Natural killer cell (primary cell): Measurements from ENCODE around the gene TOMM22. TPM values are rescaled to one million over a fixed set of nuclear protein-coding genes. Genes with fewer than 3 reads are reported as not detected.

Experiments used
- ATAC-seq, 3 donors: fragments of 150-1000 bp in 2 of 3; fragments of 200-7000 bp in 1 of 3; cut with Tn5 transposase; 1 replicate in 1 of 3; 2 replicates in 2 of 3; pipeline ENCODE4 v1.10.0; 2021; ENCODE audit warnings: mild to moderate bottlenecking in 2 of 3, moderate library complexity in 2 of 3
- DNase-seq, 2 donors: peaks; one replicate each; pipeline versions ENCODE4 v3.0.0 to v3.0.0-alpha.2; 2013 to 2021; ENCODE audit warnings: mixed read lengths in 1 of 2
- H3K27ac ChIP-seq: one replicate; pipeline ENCODE4 v1.5.1; 2013; ENCODE audit warnings: mild to moderate bottlenecking, low read length
- H3K27me3 ChIP-seq: one replicate; pipeline ENCODE4 v1.6.1; 2013; ENCODE audit warnings: low read length; ENCODE audit not compliant: control insufficient read depth, insufficient read depth
- H3K36me3 ChIP-seq: one replicate; pipeline ENCODE4 v1.6.1; 2013; ENCODE audit warnings: low read length; ENCODE audit not compliant: control insufficient read depth, insufficient read depth
- H3K4me1 ChIP-seq: one replicate; pipeline ENCODE4 v1.6.1; 2013; ENCODE audit warnings: low read length; ENCODE audit not compliant: control insufficient read depth, insufficient read depth
- H3K4me3 ChIP-seq: one replicate; pipeline ENCODE4 v1.5.1; 2013; ENCODE audit warnings: low read length
- H3K9me3 ChIP-seq: one replicate; pipeline ENCODE4 v1.6.1; 2013; ENCODE audit warnings: low read length; ENCODE audit not compliant: control insufficient read depth, insufficient read depth
- H3K27ac Mint-ChIP-seq, 2 donors: one replicate each; pipeline ENCODE4 v1.8.0; 2022; ENCODE audit warnings: mild to moderate bottlenecking in 2 of 2, mixed read lengths in 2 of 2, moderate library complexity in 1 of 2
- H3K27me3 Mint-ChIP-seq, 2 donors: one replicate each; pipeline ENCODE4 v1.8.0; 2022; ENCODE audit warnings: low read depth in 2 of 2, mixed read lengths in 2 of 2
- H3K36me3 Mint-ChIP-seq: one replicate; pipeline ENCODE4 v1.8.0; 2022; ENCODE audit warnings: mixed read lengths
- H3K4me1 Mint-ChIP-seq, 2 donors: one replicate each; pipeline ENCODE4 v1.8.0; 2022; ENCODE audit warnings: mixed read lengths in 2 of 2
- H3K4me3 Mint-ChIP-seq: one replicate; pipeline ENCODE4 v1.8.0; 2022; ENCODE audit warnings: mild to moderate bottlenecking, moderate library complexity, mixed read lengths
- H3K9me3 Mint-ChIP-seq, 2 donors: one replicate each; pipeline ENCODE4 v1.8.0; 2022; ENCODE audit warnings: mixed read lengths in 2 of 2
- CTCF ChIP-seq: fragments of 200-600 bp; IDR thresholded peaks from one replicate; pipeline ENCODE4 v1.8.0; 2022; ENCODE audit warnings: antibody characterized with exemption
- WGBS: methylation state at CpG from one replicate; pipeline ENCODE4 v1.1.7; 2013; ENCODE audit warnings: missing lambda C conversion rate; ENCODE audit not compliant: insufficient coverage; 5-methylcytosine and 5-hydroxymethylcytosine counted together
- intact Hi-C: fragments of 100-400 bp; cut with micrococcal nuclease; formaldehyde crosslinking; loops from one replicate; pipeline ENCODE4 v1.14.2; 2022
- total RNA-seq, 4 donors: library from RNA; stranded (reverse); fragments of 120-200 nt in 1 of 4; gene quantifications; one replicate each; pipeline versions ENCODE4 v1.2.3 to v1.2.4, GENCODE V29; 2013 to 2022

TOMM22 gene
- total RNA-seq, 3 donors from 2014 or later (not counting 1 experiment from before 2014, with no cell fraction given) = 45.9 to 50.6 (median 47.5) TPM

- Mint-ChIP-seq H3K36me3 (peaks cover 5% of the 10 kb centered on the region), H3K27ac (peak overlapping the region; percentile 83 to 86)
Observed at GRCh38 chr22:38729946-38730345, 48.2 kb downstream of the TOMM22 start.

DNA sequence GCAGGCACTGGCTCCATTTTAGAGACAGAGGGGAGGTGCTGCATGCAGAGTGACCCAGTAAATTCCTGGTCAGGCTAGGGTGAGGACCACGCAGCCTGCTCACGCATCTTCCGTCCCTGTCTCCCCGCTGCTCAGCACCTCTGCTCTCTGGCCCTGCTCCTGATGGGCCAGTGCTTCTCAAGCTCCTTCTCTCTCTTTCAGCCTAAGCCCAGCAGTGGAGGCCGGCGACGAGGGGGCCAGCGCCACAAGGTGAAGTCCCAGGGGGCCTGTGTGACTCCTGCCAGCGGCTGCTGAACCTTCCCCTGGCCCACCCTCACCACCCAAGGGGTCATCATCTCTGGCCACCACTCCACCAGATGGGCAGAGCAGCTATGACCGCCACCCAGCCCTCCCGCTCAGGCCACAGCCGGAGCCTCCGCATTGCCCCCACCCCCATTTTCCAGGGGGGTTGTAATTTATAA lies 48.7 kb downstream of the TOMM22 start:
- H3K4me1 Mint-ChIP-seq = peaks cover 16 to 33% of the 10 kb centered on the region in 2 donors
- H3K36me3 Mint-ChIP-seq = no peaks in the 10 kb centered on the region
- no peaks in the 10 kb centered on the region for H3K9me3 Mint-ChIP-seq
- intact Hi-C loops = no loop called here
- H3K36me3 ChIP-seq = peaks cover 82% of the 10 kb centered on the region
- no peaks in the 10 kb centered on the region for H3K27me3 Mint-ChIP-seq
- DNase-seq (no peak), ATAC-seq (no peak)
- H3K9me3 ChIP-seq = no peaks in the 10 kb centered on the region
- H3K4me3 Mint-ChIP-seq = peak overlapping the region; percentile 8
- no peak overlapping the region for H3K27ac ChIP-seq
- no peak for TF ChIP-seq CTCF
- no peak overlapping the region for H3K4me3 ChIP-seq
- H3K27ac Mint-ChIP-seq = peak overlapping the region; percentile 83 to 86
- 96% methylated on average over 13 of the region's 13 CpGs for WGBS
- peaks cover 10% of the 10 kb centered on the region for H3K4me1 ChIP-seq
- H3K27me3 ChIP-seq = no peaks in the 10 kb centered on the region

More at GRCh38 chr22:38729946-38730345, 48.2 kb downstream of the TOMM22 start:
- H3K27me3 ChIP-seq = no peaks in the 10 kb centered on the region
- H3K36me3 ChIP-seq = peaks cover 82% of the 10 kb centered on the region
- 96% methylated on average over 6 of the region's 6 CpGs for WGBS
- intact Hi-C loops = no loop called here
- H3K9me3 ChIP-seq = no peaks in the 10 kb centered on the region
- Mint-ChIP-seq H3K4me1 (peaks cover 21 to 34% of the 10 kb centered on the region in 2 donors), H3K27me3 (no peaks in the 10 kb centered on the region), H3K9me3 (no peaks in the 10 kb centered on the region), H3K4me3 (peak overlapping the region; percentile 8)
- TF ChIP-seq CTCF = no peak
- H3K4me1 ChIP-seq = peaks cover 10% of the 10 kb centered on the region
- ATAC-seq (no peak), DNase-seq (peak in 1 of 2 donors; percentile 13)
- no peak overlapping the region for H3K4me3 ChIP-seq
- H3K27ac ChIP-seq = no peak overlapping the region

- Mint-ChIP-seq H3K4me3 (no peak overlapping the region), H3K27ac (peak overlapping the region; percentile 83 to 86), H3K9me3 (no peaks in the 10 kb centered on the region), H3K36me3 (no peaks in the 10 kb centered on the region), H3K4me1 (peaks cover 16 to 44% of the 10 kb centered on the region in 2 donors), H3K27me3 (no peaks in the 10 kb centered on the region)
- intact Hi-C loops = no loop called here
- 93% methylated on average over 6 of the region's 6 CpGs for WGBS
- no peaks in the 10 kb centered on the region for H3K27me3 ChIP-seq
- no peak overlapping the region for H3K4me3 ChIP-seq
- DNase-seq = no peak
- no peaks in the 10 kb centered on the region for H3K9me3 ChIP-seq
- H3K27ac ChIP-seq = peak overlapping the region; percentile 5
- no peak for TF ChIP-seq CTCF
- H3K4me1 ChIP-seq = peaks cover 17% of the 10 kb centered on the region
- H3K36me3 ChIP-seq = peaks cover 82% of the 10 kb centered on the region
- ATAC-seq = peak in 1 of 3 donors; percentile 3
Observed at GRCh38 chr22:38731703-38732161, 50.0 kb downstream of the TOMM22 start.

- Mint-ChIP-seq H3K36me3 (no peaks in the 10 kb centered on the region), H3K4me1 (peaks cover 21 to 49% of the 10 kb centered on the region in 2 donors), H3K27me3 (no peaks in the 10 kb centered on the region), H3K4me3 (no peak overlapping the region), H3K27ac (peak overlapping the region; percentile 83 to 86), H3K9me3 (no peaks in the 10 kb centered on the region)
- DNase-seq (peak in 1 of 2 donors; percentile 31), ATAC-seq (no peak)
- intact Hi-C loops = no loop called here
- H3K27me3 ChIP-seq = no peaks in the 10 kb centered on the region
- H3K4me3 ChIP-seq = no peak overlapping the region
- H3K27ac ChIP-seq = peak overlapping the region; percentile 5
- H3K36me3 ChIP-seq = peaks cover 82% of the 10 kb centered on the region
- 93% methylated on average over 13 of the region's 13 CpGs for WGBS
- TF ChIP-seq CTCF = no peak
- H3K4me1 ChIP-seq = peaks cover 22% of the 10 kb centered on the region
- H3K9me3 ChIP-seq = no peaks in the 10 kb centered on the region
Observed at GRCh38 chr22:38732251-38732815, 50.6 kb downstream of the TOMM22 start.
